HG02981 (cell line): ENCODE results near the gene CNNM3.

Experiments
- ATAC-seq: cut with Tn5 transposase; IDR thresholded peaks from one replicate; pipeline ENCODE4 v1.9.1; 2021; ENCODE audit warnings: mild to moderate bottlenecking, moderate library complexity; ENCODE audit not compliant: unreplicated experiment

CNNM3 gene

GRCh38 chr2:96874198-96874831, 58.2 kb downstream of the CNNM3 start:
- ATAC-seq = peak; percentile 42

DNA sequence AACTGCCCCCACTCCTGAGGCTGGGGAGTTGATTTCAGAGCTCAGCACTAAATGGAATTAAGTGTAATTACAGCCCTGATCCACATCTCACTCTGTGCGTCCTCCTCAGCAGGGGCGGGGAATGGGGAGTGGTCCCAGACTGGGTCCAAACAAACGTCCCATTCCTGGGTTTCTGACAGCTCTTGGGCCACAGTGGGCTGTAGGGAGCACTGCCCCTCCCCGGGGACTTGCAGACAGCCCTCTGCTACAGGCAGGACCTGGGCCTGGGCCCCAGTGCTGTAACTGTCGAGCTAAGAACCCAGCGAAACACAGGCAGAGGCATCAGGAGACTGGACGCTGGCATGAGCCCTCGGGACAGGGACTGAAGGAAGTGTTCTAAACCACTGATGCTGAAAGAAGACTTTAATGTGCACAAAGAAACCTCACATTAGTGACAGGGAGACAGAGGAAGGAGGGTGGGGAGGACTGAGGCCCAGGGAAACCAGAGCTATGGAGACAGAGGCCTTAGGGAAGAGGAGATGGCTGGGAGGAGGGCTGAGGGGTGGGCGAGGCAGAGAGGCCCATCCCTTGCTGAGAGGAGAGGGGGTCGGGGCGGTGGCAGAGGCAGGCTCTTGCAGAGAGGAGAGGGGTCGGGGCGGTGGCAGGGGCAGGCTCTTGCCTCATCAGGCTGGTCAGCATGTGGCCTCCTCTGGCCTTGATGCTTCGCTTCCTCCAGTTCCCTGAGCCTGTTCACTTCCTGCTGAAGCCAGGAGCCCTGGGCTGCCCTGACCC, 59.6 kb downstream of the CNNM3 start:
- no peak for ATAC-seq

- ATAC-seq = no peak
These were observed 60.4 kb downstream of the CNNM3 start for GRCh38 chr2:96876269-96877041.

DNA sequence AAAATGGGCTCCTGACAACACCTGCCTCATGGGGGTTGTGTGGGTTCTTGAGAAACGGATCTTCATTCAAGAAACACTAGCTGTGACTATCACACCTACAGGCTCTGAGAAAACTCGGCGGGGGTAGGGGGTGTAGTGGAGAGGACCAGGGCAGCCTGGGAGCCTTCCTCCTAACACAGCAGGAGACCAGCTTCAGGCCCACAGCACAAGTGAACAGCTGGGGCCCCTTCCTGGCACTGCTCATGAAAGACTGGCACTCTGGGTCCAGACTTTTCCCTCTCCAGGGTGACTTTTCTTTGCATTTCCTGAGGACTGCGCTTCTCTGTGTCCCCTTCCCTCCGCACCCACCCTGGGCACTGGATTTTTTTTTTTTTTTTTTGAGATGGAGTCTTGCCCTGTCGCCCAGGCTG, 61.0 kb downstream of the CNNM3 start:
- no peak for ATAC-seq

DNA sequence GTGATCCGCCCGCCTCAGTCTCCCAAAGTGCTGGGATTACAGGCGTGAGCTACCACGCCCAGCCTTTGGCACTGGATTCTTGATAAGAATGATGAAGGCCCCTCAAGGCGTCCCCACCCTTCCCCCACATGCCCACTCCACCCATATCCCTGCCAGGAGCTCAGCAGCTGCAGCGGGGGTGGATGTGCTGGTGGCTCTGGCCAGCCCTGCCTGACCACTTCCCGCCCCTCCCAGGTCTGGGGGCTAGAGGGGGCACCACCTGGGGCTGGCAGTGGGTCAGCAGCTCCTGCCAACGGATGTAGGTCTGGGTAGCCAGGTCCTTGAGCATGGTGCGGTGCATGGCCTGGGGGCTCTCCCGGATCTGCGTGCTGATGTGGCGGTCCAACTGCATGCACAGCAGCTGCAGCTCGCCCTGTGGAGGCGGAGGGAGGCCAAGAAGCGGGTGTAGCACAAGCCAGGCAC, 61.6 kb downstream of the CNNM3 start:
- ATAC-seq = no peak

- no peak for ATAC-seq
These were observed 62.1 kb downstream of the CNNM3 start for GRCh38 chr2:96878171-96878570.

- ATAC-seq = no peak
These were observed 62.9 kb downstream of the CNNM3 start for GRCh38 chr2:96878796-96879544.

DNA sequence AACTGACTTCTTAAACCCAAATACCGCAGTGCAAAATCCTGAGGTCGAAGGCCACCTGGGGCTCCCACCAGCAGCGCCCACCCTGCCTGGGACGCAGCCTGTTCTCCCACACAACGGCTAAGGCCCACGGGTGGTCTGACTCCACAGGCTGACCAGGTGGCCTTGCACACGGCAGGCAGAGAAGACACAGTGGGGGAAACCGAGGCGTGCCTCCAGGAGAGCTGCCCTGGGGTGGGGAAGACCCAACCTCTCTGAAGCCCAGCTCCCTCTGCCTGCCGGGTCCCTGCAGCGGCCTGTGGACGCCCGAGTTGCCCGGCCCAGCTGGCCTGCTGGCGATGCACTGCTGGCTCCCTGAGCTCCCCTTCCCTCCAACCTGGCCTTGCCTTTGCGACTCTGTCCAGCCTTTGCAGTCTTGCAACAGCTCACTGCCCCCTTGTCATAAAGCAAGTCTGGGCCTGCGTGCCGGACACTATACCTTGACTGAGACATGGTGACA, 63.5 kb downstream of the CNNM3 start:
- no peak for ATAC-seq

DNA sequence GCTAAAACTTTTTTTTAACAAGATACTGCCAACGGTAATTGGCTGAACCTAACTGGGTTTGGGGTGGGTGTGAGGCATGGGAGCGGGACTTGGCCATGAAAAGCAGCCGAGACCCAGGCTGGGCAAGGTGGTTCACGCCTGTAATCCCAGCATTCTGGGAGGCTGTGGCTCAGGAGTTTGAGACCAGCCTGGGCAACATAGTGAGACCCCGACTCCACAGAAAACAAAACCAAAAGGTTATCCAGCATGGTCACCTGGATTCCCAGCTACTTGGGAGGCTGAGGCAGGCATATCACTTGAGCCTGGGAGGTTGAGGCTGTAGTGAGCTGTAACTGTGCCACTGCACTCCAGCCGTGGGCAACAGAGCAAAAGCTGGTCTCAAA, 64.8 kb downstream of the CNNM3 start:
- no peak for ATAC-seq

DNA sequence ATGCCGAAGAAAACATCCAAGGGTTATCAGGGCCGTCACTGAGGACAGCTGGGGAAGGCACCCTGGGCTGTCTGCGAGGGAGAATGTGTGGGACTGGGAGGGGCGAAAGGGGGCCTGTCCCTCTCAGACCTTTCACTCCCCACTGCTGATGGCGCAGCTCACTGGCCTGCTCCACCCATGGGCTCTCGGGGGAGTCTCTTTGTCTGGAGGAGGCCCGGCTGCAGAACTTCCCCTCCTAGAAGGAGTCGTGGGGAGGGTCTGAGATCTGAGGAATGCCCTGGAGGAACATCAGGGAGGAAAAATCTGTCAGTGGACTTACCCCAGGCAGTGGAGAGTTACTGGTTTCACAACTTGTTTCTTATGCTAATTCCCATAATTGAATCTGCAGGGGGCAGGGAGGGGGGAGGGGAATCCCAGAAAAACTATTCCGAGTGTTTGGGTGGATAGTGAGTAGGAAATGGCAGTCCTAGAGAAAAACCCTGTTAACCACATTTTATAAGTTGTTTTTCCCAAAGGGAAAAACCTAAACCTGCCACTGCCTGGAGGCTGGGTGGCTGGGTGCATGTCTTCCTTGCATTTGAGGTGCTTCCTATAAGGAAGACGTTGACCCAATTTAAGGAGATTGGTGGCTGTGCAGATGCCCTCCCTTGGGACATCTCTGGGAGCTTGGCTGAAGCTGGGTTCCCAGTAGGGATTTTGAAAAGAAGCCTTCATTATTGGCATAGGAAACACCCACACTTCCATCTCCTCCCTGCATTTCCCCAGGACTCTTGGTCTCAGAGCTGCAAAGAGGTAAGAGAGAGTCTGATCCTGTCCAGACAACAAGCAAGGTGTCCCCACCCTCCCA, 65.5 kb downstream of the CNNM3 start:
- no peak for ATAC-seq

- no peak for ATAC-seq
These were observed 66.2 kb downstream of the CNNM3 start for GRCh38 chr2:96882230-96882629.

GRCh38 chr2:96882906-96883305, 66.8 kb downstream of the CNNM3 start:
- no peak for ATAC-seq

DNA sequence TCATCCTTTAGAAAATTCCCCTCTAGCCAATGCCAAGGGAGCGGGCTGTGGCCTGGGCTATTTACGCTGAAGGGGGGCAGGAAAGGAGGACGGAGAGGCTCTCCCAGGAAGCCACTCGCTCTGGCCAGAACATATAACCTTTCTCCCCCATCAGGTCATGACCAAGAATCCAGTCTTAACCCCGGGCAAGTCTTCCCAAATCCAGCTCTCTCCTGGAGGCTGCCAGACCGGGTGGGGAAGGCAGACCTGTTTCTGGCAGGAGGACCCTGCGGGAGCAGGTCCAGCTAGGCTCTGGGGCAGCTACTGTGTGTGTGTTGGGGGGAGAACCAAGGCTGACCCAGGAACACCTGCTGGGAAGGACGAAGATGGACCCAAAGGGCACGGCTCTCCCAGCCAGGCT, 67.2 kb downstream of the CNNM3 start:
- no peak for ATAC-seq
